HG02759 (cell line): Measurements from ENCODE around the gene ASCL5.

Experiments used
- ATAC-seq: cut with Tn5 transposase; IDR thresholded peaks from one replicate; pipeline ENCODE4 v1.9.1; 2021; ENCODE audit warnings: mild to moderate bottlenecking, moderate library complexity; ENCODE audit not compliant: unreplicated experiment

Gene ASCL5

GRCh38 chr1:201153474-201154388 lies 26.7 kb upstream of the ASCL5 start:
- ATAC-seq, result peak; percentile 76

DNA sequence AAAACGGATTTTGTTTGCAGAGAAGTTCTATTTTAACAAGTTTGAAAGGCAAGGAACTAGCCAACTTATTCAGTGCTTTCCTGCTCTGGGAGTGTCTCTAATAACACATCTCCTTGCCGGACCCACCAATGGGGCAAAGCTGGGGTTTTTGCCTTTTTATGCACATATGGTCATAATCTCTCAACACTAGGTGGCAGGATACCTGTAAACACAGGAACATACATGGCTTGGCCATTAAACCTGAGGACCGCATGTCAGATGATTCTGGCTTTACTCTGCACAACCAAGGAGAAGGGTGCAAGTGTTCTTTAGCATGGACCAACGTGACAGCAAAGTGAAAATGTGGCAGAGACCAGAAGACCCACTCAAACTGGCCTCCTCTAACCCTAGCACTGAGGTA lies 22.4 kb upstream of the ASCL5 start:
- ATAC-seq, result no peak

GRCh38 chr1:201147396-201148015 lies 20.5 kb upstream of the ASCL5 start:
- ATAC-seq, result no peak

DNA sequence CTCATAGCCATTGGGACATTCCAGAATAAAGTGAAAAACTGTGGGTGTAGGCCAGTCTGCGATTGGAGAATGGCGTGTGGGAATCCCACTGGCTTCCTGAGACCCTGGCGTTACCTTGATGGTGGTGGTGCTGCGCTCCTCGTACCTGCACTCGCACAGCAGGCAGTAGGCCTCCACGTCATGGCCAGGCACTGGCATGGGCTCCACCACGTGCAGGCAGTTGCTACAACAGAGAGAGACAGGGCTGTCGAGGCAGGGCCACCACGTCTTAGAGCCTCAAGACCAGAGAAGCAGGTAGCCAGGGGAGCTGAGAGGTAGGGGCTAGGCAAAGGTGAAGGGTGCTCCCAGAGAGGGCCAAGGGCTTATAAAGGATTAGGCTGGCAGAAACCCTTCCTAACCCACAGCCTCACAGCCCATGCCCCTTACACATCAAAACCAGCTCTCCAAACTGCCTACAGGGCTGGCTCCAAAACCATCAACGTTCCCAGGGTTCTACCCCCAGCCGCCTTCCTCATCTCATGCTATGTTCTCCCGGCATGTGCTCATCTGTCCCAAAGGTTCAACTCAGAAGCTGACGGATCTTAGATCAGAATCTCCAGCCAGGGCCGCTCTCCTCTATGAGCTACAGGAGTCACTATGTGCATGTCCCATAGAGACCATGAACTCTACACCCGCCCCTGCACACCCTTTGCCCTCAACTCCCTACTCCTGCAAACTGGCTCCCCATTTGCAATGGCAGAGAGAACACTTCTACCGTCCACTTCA lies 19.8 kb upstream of the ASCL5 start:
- no peak for ATAC-seq

DNA sequence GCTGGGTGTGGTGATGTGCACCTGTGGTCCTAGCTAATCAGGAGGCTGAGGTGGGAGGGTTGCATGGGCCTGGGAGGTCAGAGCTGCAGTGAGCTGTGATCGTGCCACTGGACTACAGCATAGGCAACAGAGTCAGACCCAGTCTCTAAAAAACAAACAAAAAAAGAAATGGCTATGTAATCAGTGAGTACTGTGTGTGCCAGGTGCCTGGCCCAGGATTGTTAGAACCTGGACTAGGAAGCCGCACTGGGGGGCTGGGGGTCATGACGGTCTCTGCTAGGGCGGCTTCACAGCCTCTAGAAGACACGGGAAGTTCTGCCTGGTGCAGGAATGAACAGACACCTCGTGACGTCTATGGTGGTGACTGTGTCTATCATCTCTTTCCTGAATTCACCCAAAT lies 18.8 kb upstream of the ASCL5 start:
- ATAC-seq, result no peak

- no peak for ATAC-seq
These were observed 18.1 kb upstream of the ASCL5 start for GRCh38 chr1:201145132-201145531.

DNA sequence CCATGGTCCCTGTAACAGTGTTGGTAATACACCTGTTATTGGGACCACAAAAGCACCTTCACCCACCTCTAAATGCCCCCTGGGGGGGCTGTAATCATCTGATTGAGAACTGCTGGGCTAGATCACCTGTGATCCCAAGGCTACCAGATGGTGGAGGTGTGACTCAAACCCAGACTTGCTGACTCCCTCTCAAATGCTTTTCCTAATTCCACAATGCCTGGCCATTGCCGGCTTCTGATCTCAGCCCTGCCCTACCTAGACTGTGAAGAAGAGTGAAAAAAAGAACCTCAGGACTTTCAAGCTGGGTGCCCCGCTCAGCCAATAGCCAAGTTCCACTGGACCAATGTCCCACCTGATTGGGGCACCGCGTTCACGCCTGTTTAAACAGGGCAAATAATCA lies 17.7 kb upstream of the ASCL5 start:
- ATAC-seq, result no peak

GRCh38 chr1:201143726-201144635 lies 17.0 kb upstream of the ASCL5 start:
- no peak for ATAC-seq

DNA sequence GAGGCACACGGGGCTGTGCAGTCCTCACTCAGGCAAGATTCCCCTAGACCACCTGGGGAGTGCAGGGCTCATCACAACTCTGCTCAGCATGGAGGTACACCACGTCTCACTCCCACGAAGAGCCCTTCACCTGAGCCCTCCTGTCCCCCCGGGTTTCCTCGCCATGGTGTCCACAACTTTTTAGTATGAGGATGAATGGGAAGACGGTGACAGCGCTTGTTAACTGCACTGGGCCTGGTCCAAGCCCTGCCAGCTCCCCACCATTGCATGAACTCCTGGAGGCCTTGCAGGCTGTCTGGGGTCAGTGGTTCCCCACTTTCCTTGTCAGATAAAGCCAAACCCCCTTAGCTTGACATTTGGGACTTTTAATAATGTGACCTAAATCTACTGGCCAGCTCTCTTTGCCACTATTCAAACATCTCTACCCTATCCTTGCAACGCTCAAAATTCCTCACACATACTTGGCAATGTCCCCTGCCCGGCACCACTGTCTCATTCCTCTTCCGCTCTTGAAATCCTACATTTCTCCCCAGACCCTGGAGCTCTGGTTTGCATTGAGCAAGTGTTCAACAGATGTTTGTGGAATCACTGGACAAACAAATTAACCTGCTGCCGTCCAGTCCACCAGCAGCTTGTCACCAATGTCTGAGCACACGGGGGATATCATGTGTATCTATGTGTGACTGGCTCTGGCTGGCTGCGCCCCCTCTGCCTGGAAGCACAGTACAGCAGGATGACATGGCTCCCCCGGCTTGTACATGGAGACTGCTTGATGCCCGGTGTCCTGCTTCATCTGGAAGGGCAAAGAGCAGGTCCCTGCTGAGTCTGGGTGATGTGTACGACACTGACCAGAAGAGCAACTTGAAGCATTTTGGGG lies 16.1 kb upstream of the ASCL5 start:
- ATAC-seq, result no peak

DNA sequence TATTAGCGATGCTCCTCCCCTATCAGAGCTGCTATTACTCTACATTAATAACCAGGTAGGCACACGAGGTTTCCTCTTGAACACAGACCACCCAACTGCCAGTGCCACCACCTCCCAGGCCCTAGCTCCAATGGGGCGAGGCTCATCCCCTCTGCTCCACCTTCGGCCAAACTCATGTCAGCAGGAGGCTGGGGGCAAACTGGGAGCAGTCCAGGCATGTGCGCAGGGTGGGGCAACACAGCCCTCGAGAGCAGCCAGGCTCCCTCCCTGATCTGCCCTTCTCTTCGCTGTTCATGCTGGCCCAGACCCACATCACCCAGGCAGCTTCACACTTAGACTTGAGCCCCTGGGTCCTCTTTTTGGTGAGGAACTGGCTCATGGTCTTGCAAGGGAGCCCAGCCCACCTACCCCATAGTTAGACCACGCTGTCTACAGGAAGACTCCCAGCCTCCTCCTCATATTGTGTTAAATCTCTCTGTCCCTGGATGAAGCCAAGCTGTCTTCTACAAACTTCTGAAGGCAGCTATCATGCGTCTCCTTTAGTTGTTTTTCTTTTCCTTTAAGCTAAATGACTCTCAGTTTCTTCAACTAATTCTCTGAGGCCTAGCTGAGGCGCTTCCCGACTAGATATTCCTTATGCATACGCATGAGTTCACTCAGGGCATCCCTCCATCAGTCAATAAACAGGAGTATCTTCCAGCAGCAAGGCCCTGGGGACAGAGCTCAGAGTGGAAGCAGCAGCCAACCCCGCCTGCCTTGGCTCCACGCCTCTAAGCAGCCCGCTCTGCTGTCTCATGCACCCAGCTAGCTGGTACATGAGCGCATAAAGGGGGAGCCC lies 15.2 kb upstream of the ASCL5 start:
- no peak for ATAC-seq

GRCh38 chr1:201141418-201141817 lies 14.4 kb upstream of the ASCL5 start:
- no peak for ATAC-seq

- ATAC-seq, result no peak
These were observed 13.9 kb upstream of the ASCL5 start for GRCh38 chr1:201140941-201141260.

DNA sequence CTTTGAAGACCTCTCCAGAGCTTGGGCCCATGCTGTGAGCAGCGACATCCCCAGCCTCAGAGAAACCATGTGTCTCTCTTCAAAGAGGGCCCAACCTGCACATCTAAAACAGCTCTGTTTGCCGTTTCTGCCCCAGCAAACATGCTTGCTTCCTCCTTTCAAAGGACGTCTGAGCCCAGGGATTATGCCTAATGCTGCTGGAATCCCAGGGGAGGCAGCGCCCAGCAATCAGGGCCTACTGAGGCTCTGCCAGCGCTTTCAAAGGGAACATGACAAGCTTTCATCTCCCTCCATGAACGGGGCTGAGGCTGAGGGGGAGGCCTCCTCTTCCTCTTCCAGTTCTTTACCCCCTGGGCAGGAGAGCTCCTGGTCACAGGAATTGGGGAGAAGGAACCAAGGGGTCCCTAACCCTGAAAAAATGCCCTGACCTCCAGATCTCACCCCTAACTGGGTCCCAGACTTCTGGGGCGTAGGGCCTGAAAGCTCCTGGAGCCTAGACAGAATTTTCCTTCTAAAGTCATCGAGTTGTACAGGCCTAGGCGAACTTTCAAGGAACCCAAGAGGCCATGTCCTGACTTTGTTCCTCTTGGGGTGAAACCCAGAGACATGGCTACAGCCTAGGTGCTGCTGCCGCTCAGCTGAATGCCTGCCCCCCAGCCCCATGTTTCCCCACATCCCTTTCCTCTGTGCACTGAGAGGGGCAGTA lies 13.4 kb upstream of the ASCL5 start:
- no peak for ATAC-seq

GRCh38 chr1:201139756-201140155 lies 12.8 kb upstream of the ASCL5 start:
- no peak for ATAC-seq

DNA sequence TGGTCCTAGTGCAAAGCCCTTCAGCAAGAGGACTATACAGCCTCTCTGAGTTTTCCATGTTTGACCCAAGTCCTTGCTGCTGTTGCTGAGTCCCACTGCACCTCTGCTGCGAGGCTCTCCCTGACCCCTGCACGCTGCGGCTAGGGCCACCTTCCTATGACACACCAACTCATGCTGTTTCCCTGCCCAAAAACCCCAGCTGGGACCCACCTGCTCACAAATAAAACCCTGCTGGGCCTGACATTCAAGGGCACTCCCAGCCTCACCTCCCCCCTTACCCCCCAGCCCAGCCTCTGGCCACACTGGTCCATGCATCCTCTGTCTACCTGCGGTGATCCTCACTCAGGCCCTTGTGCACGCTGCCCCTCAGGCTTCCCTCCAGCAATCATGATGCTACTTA lies 12.3 kb upstream of the ASCL5 start:
- no peak for ATAC-seq

DNA sequence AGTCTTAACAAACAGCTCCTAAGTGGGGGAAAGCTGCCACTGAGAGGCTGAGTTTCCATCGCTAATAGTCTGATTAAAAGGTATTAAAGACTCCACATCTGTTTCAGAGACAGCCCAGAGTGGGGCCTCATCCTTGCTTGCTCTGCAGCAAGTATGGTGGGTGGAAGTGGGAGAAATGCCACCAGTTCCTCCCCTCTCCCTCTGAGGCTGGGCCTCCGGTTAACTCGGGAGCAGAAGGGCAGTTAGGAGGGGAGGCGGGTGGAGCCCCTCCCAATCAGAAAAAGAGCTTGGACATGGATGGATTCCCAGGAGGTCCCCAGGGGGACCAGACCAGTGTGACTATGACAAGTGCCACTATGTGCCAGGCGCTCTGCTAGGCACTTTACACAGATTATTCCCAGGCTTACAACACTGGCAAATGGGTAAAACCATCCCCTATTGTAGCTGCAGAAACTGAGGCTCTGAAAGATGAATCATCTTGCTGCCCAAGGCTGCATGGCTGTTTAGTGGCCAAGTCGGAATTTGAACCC lies 11.4 kb upstream of the ASCL5 start:
- no peak for ATAC-seq

DNA sequence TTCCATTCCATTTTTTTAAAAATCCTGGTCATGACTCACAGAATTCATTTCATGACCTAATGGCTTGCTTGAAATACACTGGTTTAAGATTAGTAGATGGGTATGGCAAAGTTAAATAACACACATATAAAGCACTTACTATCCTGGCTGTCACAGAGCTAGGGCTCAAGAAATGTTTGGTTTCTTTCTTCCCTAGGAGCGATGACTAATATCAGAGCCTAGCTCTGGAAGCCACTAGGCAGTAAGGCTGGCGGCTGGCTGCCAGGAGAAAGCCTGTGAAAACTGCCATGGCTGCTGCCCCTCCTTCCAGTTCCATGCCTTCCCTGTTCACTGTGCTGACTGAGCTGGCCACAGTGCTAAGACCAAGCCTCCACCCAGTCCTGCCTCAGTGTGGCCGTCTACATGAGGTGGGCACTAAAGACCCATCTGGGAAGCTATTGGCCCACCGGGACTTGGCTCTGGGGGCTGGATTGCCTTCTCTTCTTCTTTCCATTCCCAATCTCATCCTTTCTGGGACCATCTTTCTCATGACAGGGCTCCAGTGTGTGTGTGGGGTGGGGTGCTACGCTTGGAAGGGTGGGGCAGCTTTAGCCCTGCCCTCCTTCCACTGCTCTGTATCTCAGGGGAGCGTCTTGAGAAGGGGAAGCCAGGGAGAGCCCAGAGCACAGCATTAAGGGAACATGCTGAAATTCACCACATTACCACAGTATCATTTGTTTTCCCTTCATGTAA lies 10.8 kb upstream of the ASCL5 start:
- no peak for ATAC-seq
